ENCODE data around the gene RFX6.

DNA sequence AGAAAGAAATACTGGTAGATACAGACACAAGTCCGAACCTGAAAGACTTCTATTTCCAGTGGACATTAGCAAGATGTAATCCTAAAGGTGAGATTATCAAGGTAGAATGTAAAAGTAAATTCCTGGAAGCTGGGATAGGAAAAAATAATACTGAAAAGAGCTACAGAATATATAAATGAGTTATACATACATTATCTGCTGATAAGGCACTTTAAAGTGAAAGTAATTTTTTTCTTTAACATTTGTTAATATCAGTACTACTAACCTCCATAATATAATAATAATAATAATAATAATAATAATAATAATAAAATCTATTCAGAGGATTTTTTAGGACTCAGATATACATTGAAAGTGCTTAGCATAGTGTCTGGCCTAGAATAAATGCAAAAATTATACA lies 102.5 kb downstream of the RFX6 start:
- TF ChIP-seq, protein P1, sequence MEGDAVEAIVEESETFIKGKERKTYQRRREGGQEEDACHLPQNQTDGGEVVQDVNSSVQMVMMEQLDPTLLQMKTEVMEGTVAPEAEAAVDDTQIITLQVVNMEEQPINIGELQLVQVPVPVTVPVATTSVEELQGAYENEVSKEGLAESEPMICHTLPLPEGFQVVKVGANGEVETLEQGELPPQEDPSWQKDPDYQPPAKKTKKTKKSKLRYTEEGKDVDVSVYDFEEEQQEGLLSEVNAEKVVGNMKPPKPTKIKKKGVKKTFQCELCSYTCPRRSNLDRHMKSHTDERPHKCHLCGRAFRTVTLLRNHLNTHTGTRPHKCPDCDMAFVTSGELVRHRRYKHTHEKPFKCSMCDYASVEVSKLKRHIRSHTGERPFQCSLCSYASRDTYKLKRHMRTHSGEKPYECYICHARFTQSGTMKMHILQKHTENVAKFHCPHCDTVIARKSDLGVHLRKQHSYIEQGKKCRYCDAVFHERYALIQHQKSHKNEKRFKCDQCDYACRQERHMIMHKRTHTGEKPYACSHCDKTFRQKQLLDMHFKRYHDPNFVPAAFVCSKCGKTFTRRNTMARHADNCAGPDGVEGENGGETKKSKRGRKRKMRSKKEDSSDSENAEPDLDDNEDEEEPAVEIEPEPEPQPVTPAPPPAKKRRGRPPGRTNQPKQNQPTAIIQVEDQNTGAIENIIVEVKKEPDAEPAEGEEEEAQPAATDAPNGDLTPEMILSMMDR (IDR thresholded peaks at IDR 0.05; ENCODE audit: insufficient read depth, low read depth, low read length), result no peak
- TF ChIP-seq EZH2 (IDR thresholded peaks at IDR 0.05; ENCODE audit: insufficient read depth, low read length), result no peak
